Peyer's patch (tissue), 4 donors: Measurements from ENCODE around the gene FNIP1.

Source experiments
- POLR2A ChIP-seq, 2 donors: fragments of 450-650 bp; IDR thresholded peaks; one replicate each; pipeline ENCODE4 v1.5.1; 2017; ENCODE audit warnings: antibody characterized with exemption in 2 of 2, mild to moderate bottlenecking in 2 of 2, moderate library complexity in 2 of 2
- TF ChIP-seq, protein P1 (sequence below), 6 experiments: fragments of 450-650 bp in 4 of 6; fragments of 200-600 bp in 2 of 6; sonication (generic) in 1 of 6; IDR thresholded peaks; one replicate each; pipeline ENCODE4 v1.5.1; 2017 to 2019; ENCODE audit warnings: antibody characterized with exemption in 6 of 6, mild to moderate bottlenecking in 3 of 6, moderate library complexity in 1 of 6

- TF ChIP-seq, protein P1, sequence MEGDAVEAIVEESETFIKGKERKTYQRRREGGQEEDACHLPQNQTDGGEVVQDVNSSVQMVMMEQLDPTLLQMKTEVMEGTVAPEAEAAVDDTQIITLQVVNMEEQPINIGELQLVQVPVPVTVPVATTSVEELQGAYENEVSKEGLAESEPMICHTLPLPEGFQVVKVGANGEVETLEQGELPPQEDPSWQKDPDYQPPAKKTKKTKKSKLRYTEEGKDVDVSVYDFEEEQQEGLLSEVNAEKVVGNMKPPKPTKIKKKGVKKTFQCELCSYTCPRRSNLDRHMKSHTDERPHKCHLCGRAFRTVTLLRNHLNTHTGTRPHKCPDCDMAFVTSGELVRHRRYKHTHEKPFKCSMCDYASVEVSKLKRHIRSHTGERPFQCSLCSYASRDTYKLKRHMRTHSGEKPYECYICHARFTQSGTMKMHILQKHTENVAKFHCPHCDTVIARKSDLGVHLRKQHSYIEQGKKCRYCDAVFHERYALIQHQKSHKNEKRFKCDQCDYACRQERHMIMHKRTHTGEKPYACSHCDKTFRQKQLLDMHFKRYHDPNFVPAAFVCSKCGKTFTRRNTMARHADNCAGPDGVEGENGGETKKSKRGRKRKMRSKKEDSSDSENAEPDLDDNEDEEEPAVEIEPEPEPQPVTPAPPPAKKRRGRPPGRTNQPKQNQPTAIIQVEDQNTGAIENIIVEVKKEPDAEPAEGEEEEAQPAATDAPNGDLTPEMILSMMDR (IDR thresholded peaks at IDR 0.05), result no peak
- TF ChIP-seq POLR2A (IDR thresholded peaks at IDR 0.05), result no peak
Observed at GRCh38 chr5:131679911-131680310, 116.9 kb downstream of the FNIP1 start.
